GM12865 (cell line): ENCODE data around the gene TRABD2B.

Experiments
- DNase-seq: peaks from one replicate; pipeline ENCODE4 v3.0.0; 2010; ENCODE audit warnings: low read depth
- H3K4me3 ChIP-seq: 2 replicates; pipeline ENCODE4 v1.5.1; 2011; ENCODE audit warnings: mild to moderate bottlenecking, low read depth, low read length, control low read depth
- CTCF ChIP-seq: IDR thresholded peaks from 2 replicates; pipeline ENCODE4 v1.5.1; 2011; ENCODE audit warnings: low read length, control low read depth, low read depth, inconsistent platforms; ENCODE audit not compliant: insufficient read depth; ENCODE audit errors: missing control alignments

The TRABD2B gene

GRCh38 chr1:47751996-47752451 is 245.2 kb downstream of the TRABD2B start:
- no peak for TF ChIP-seq CTCF
- DNase-seq: no peak
- H3K4me3 ChIP-seq: no peak overlapping the region

GRCh38 chr1:47751193-47751592 is 246.0 kb downstream of the TRABD2B start:
- TF ChIP-seq CTCF: no peak
- H3K4me3 ChIP-seq: no peak overlapping the region
- DNase-seq: no peak

GRCh38 chr1:47745715-47746609 is 251.2 kb downstream of the TRABD2B start:
- no peak for TF ChIP-seq CTCF
- no peak for DNase-seq
- H3K4me3 ChIP-seq: no peak overlapping the region

GRCh38 chr1:47742890-47743760 is 254.1 kb downstream of the TRABD2B start:
- H3K4me3 ChIP-seq: no peak overlapping the region
- TF ChIP-seq CTCF: no peak
- DNase-seq: no peak

GRCh38 chr1:47738560-47739182 is 258.5 kb downstream of the TRABD2B start:
- peak; percentile 67 for TF ChIP-seq CTCF
- no peak for DNase-seq
- no peak overlapping the region for H3K4me3 ChIP-seq

- TF ChIP-seq CTCF: no peak
- no peak for DNase-seq
- no peak overlapping the region for H3K4me3 ChIP-seq
Observed at GRCh38 chr1:47732489-47732888, 264.7 kb downstream of the TRABD2B start.
